ENCODE results near the gene VASH1.

Gene VASH1

GRCh38 chr14:76782115-76782884 is 21.0 kb downstream of the VASH1 start:
- Histone ChIP-seq H3K9ac (peak overlapping the region in 8 of 11 experiments; percentile 4 to 61 (median 46); a peak in 12 of 22 replicates), H3K4me2 (peak overlapping the region; percentile 54 to 88 (median 68)), H4K20me1 (0 out of 22 replicates have a peak, but pooled peaks cover 0 to 25% (median 0%) of the 10 kb centered on the region in 11 experiments), H3K27ac (peak overlapping the region in 10 of 11 experiments; percentile 15 to 61 (median 48); a peak in 14 of 22 replicates), H3K27me3 (no peaks in the 10 kb centered on the region), H3K9me3 (replicated peaks in 1 of 11) (no peaks in the 10 kb centered on the region), H3K4me3 (peak overlapping the region in 1 of 10 experiments; percentile 15; a peak in 1 of 20 replicates), H3K36me3 (peaks cover 28 to 70% (median 45%) of the 10 kb centered on the region in 11 experiments), H3K4me1 (peaks cover 26 to 71% (median 40%) of the 10 kb centered on the region in 10 experiments)
- TF ChIP-seq Cebpa-rat (IDR thresholded peaks at IDR 0.05) = no peak

- H3K27me3 ChIP-seq = no peaks in the 10 kb centered on the region
- H3K36me3 ChIP-seq = peaks cover 35 to 78% (median 53%) of the 10 kb centered on the region in 11 experiments
- peak overlapping the region in 1 of 10 experiments; percentile 15; a peak in 1 of 20 replicates for H3K4me3 ChIP-seq
- H3K9ac ChIP-seq = peak overlapping the region in 10 of 11 experiments; percentile 4 to 61 (median 37); a peak in 14 of 22 replicates
- H3K4me1 ChIP-seq = peaks cover 23 to 64% (median 36%) of the 10 kb centered on the region in 10 experiments
- TF ChIP-seq Cebpa-rat (IDR thresholded peaks at IDR 0.05) = no peak
- H3K9me3 ChIP-seq (replicated peaks in 1 of 11) = no peaks in the 10 kb centered on the region
- H4K20me1 ChIP-seq = 0 out of 22 replicates have a peak, but pooled peaks cover 0 to 25% (median 0%) of the 10 kb centered on the region in 11 experiments
- H3K27ac ChIP-seq = peak overlapping the region in 10 of 11 experiments; percentile 15 to 61 (median 48); a peak in 17 of 22 replicates
- peak overlapping the region; percentile 54 to 88 (median 68) for H3K4me2 ChIP-seq
Observed at GRCh38 chr14:76782885-76783566, 21.8 kb downstream of the VASH1 start.

DNA sequence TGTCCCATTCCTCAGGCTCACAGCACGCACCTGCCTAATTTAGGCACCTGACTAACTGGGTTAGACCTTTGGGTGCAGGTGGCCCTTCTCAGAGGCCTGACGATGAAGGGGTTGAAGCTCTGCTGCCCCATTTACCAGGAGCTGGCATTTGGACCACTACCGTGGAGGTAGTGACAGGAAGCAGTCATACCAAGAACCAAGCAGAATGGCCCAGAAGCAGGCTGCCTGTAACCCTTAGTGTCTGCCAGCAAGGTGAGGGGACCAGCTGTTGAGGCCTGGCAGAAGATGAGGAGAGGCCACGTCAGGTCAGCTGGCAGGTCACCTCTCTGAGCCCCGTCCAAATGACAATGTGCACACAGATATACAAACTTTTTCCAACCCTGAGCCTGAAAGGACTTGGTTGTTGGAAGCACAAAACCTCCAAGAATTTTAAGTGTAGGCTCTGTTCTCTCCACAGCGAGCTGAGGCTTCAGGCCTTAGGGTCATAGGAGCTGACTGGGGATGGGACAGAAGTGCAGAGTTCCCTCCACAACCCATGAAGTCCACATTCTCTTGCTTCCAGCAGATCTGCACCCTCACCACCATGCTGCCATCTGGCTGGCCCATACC is 23.1 kb downstream of the VASH1 start:
- Histone ChIP-seq H3K27ac (no peak overlapping the region), H3K4me3 (no peak overlapping the region), H3K9ac (no peak overlapping the region), H3K27me3 (no peaks in the 10 kb centered on the region), H3K36me3 (peaks cover 49 to 80% (median 60%) of the 10 kb centered on the region in 11 experiments), H3K4me1 (peaks cover 23 to 50% (median 35%) of the 10 kb centered on the region in 10 experiments), H3K4me2 (peak overlapping the region in 3 of 11 experiments; percentile 4 to 88 (median 82); a peak in 5 of 22 replicates), H4K20me1 (0 out of 22 replicates have a peak, but pooled peaks cover 0 to 25% (median 0%) of the 10 kb centered on the region in 11 experiments), H3K9me3 (replicated peaks in 1 of 11) (no peaks in the 10 kb centered on the region)
- no peak for TF ChIP-seq Cebpa-rat (IDR thresholded peaks at IDR 0.05)

- Histone ChIP-seq H3K27me3 (no peaks in the 10 kb centered on the region), H3K4me1 (peaks cover 23 to 46% (median 35%) of the 10 kb centered on the region in 10 experiments), H3K9me3 (replicated peaks in 1 of 11) (no peaks in the 10 kb centered on the region), H3K27ac (no peak overlapping the region), H3K4me2 (no peak overlapping the region), H4K20me1 (0 out of 22 replicates have a peak, but pooled peaks cover 0 to 25% (median 0%) of the 10 kb centered on the region in 11 experiments), H3K4me3 (no peak overlapping the region), H3K36me3 (peaks cover 47 to 82% (median 64%) of the 10 kb centered on the region in 11 experiments), H3K9ac (no peak overlapping the region)
- no peak for TF ChIP-seq Cebpa-rat (IDR thresholded peaks at IDR 0.05)
Observed at GRCh38 chr14:76784881-76785280, 23.6 kb downstream of the VASH1 start.

GRCh38 chr14:76786601-76787000 is 25.3 kb downstream of the VASH1 start:
- Histone ChIP-seq H3K4me3 (no peak overlapping the region), H3K9ac (no peak overlapping the region), H3K27me3 (no peaks in the 10 kb centered on the region), H3K4me1 (peaks cover 21 to 32% (median 27%) of the 10 kb centered on the region in 10 experiments), H3K9me3 (replicated peaks in 1 of 11) (no peaks in the 10 kb centered on the region), H3K36me3 (peaks cover 55 to 86% (median 70%) of the 10 kb centered on the region in 11 experiments), H4K20me1 (0 out of 22 replicates have a peak, but pooled peaks cover 0 to 25% (median 0%) of the 10 kb centered on the region in 11 experiments), H3K27ac (no peak overlapping the region), H3K4me2 (no peak overlapping the region)
- no peak for TF ChIP-seq Cebpa-rat (IDR thresholded peaks at IDR 0.05)

GRCh38 chr14:76792422-76792821 is 31.2 kb downstream of the VASH1 start:
- Histone ChIP-seq H3K36me3 (peaks cover 59 to 90% (median 71%) of the 10 kb centered on the region in 11 experiments), H3K9ac (no peak overlapping the region), H3K27ac (no peak overlapping the region), H3K4me1 (no peaks in the 10 kb centered on the region), H3K27me3 (no peaks in the 10 kb centered on the region), H3K4me3 (no peak overlapping the region), H3K9me3 (replicated peaks in 1 of 11) (no peaks in the 10 kb centered on the region), H3K4me2 (no peak overlapping the region), H4K20me1 (0 out of 22 replicates have a peak, but pooled peaks cover 0 to 5% (median 0%) of the 10 kb centered on the region in 11 experiments)
- TF ChIP-seq Cebpa-rat (IDR thresholded peaks at IDR 0.05) = peak in 1 of 11 experiments; percentile 45; a peak in 1 of 22 replicates

DNA sequence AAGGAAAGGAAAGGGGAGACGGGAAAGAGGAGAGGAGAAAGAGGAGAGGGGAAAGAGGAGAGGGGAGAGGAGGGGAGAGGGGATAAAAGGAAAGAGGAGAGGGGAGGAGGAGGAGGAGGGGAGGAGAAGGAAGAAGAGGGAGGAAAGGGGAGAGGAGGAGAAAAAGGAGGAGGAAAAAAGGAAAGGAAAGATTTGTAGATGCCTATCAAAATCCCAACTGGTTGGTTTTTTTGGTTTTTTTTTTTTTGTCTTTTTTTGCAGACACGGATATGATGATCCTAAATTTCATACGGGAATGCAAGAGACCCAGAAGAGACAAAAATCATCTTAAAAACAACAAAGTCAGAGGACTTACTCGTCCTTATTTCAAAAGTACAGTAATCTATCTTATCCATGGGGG is 32.1 kb downstream of the VASH1 start:
- 0 out of 22 replicates have a peak, but pooled peaks cover 0 to 3% (median 0%) of the 10 kb centered on the region in 11 experiments for H4K20me1 ChIP-seq
- H3K9me3 ChIP-seq (replicated peaks in 1 of 11) = no peaks in the 10 kb centered on the region
- H3K4me1 ChIP-seq = no peaks in the 10 kb centered on the region
- H3K4me2 ChIP-seq = no peak overlapping the region
- H3K27me3 ChIP-seq = no peaks in the 10 kb centered on the region
- no peak overlapping the region for H3K9ac ChIP-seq
- H3K36me3 ChIP-seq = peaks cover 58 to 90% (median 71%) of the 10 kb centered on the region in 11 experiments
- TF ChIP-seq Cebpa-rat (IDR thresholded peaks at IDR 0.05) = no peak
- no peak overlapping the region for H3K27ac ChIP-seq
- H3K4me3 ChIP-seq = no peak overlapping the region

DNA sequence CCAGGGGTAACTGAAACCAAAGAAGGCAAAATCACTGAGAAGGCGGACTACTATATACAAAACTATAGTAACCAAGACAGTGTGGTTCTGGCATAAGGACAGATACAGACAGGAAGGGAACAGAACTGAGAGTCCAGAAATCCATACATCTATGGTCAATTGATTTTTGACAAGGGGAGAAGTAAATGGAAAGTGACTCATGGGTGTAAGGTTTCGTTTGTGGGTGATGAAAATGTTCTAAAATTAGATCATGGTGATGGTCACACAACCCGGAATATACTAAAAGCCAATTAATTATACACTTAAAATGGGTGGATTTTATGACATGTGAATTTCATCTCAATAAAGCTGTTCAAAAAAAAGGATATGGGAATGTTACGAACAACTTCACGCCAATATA is 32.7 kb downstream of the VASH1 start:
- TF ChIP-seq Cebpa-rat (IDR thresholded peaks at IDR 0.05) = no peak
- Histone ChIP-seq H3K9me3 (replicated peaks in 1 of 11) (no peaks in the 10 kb centered on the region), H3K4me1 (no peaks in the 10 kb centered on the region), H4K20me1 (no peaks in the 10 kb centered on the region), H3K27ac (no peak overlapping the region), H3K4me3 (no peak overlapping the region), H3K27me3 (no peaks in the 10 kb centered on the region), H3K9ac (no peak overlapping the region), H3K36me3 (peaks cover 57 to 90% (median 71%) of the 10 kb centered on the region in 11 experiments), H3K4me2 (no peak overlapping the region)

All from BLaER1 treated with 17β-estradiol and CSF1 and Interleukin-3, amounts not matched to agents 10 nM and 100 nM (cell line).